ENCODE measurements around the gene DAPK1.

DNA sequence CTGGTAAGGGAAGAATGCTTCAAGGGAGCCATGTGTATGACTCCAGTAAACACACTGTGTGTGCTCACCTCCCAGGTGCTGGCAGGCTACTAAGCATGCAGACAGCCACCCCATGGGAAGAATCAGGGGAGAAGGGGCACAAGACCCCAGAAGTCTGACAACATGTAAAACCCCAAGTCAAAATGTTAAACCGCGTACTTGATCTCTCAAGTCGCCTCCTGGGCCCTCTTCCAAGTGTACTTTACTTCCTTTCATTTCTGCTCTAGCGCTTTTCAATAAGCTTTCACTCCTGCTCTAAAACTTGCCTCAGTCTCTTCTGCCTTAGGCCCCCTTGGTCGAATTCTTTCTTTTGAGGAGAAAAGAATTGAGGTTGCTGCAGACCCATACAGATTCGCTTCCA, 31.3 kb downstream of the DAPK1 start:
- TF ChIP-seq CTCF (IDR thresholded peaks at IDR 0.05) (no peak), EZH2 (IDR thresholded peaks at IDR 0.05) (no peak)

Data from neural progenitor cell (in vitro differentiated cells).